Liver (tissue), 9 donors: ENCODE data around the gene ACP1. TPM values are rescaled to one million over a fixed set of nuclear protein-coding genes. Genes with fewer than 3 reads are reported as not detected.

Source experiments
- DNase-seq: peaks from one replicate; pipeline ENCODE4 v3.0.0-alpha.2; 2017; ENCODE audit warnings: low spot score
- H3K27ac ChIP-seq, 2 donors: one replicate each; pipeline ENCODE4 v1.7.0; 2013; ENCODE audit warnings: inconsistent platforms in 2 of 2, low read length in 2 of 2, control low read depth in 1 of 2, low read depth in 1 of 2, mild to moderate bottlenecking in 1 of 2
- H3K27me3 ChIP-seq, 4 donors: one replicate each; pipeline versions ENCODE4 v1.6.1 to v1.7.0; 2013; ENCODE audit warnings: low read length in 3 of 4, inconsistent platforms in 1 of 4, mild to moderate bottlenecking in 1 of 4, moderate library complexity in 1 of 4; ENCODE audit not compliant: control insufficient read depth in 4 of 4, insufficient read depth in 4 of 4
- H3K36me3 ChIP-seq, 4 donors: one replicate each; pipeline versions ENCODE4 v1.6.1 to v1.7.0; 2013; ENCODE audit warnings: low read length in 3 of 4, mild to moderate bottlenecking in 3 of 4, low read depth in 1 of 4, moderate library complexity in 1 of 4; ENCODE audit not compliant: control insufficient read depth in 4 of 4, insufficient read depth in 3 of 4
- H3K4me1 ChIP-seq, 4 donors: one replicate each; pipeline versions ENCODE4 v1.6.1 to v1.7.0; 2013; ENCODE audit warnings: low read length in 3 of 4, mild to moderate bottlenecking in 3 of 4, moderate library complexity in 1 of 4; ENCODE audit not compliant: control insufficient read depth in 4 of 4, insufficient read depth in 4 of 4
- H3K4me3 ChIP-seq, 3 donors: one replicate each; pipeline versions ENCODE4 v1.6.1 to v1.7.0; 2013; ENCODE audit warnings: low read length in 3 of 3, control low read depth in 1 of 3, low read depth in 1 of 3, mild to moderate bottlenecking in 1 of 3
- H3K9ac ChIP-seq, 2 donors: one replicate each; pipeline ENCODE4 v1.7.0; 2013; ENCODE audit warnings: low read length in 2 of 2, mild to moderate bottlenecking in 2 of 2, moderate library complexity in 2 of 2, control low read depth in 1 of 2, low read depth in 1 of 2
- H3K9me3 ChIP-seq, 4 donors: one replicate each; pipeline versions ENCODE4 v1.6.1 to v1.7.0; 2013; ENCODE audit warnings: low read length in 3 of 4; ENCODE audit not compliant: control insufficient read depth in 4 of 4
- ATF3 ChIP-seq: IDR thresholded peaks from 2 replicates; pipeline ENCODE4 v1.6.1; 2016; ENCODE audit warnings: antibody characterized with exemption
- EGR1 ChIP-seq, 2 donors: IDR thresholded peaks; 2 replicates each; pipeline ENCODE4 v1.6.1; 2016 to 2018; ENCODE audit warnings: antibody characterized with exemption in 2 of 2, low read depth in 2 of 2
- FOXA1 ChIP-seq: IDR thresholded peaks from 2 replicates; pipeline ENCODE4 v1.6.1; 2016; ENCODE audit warnings: antibody characterized with exemption
- FOXA2 ChIP-seq: IDR thresholded peaks from 2 replicates; pipeline ENCODE4 v1.6.1; 2016; ENCODE audit warnings: antibody characterized with exemption
- GABPA ChIP-seq, 2 donors: IDR thresholded peaks in 1 of 2; conservative IDR thresholded peaks in 1 of 2; 2 replicates each; pipeline ENCODE4 v1.6.1; 2016; ENCODE audit warnings: antibody characterized with exemption in 2 of 2, mild to moderate bottlenecking in 1 of 2, moderate library complexity in 1 of 2
- HNF4A ChIP-seq, 2 donors: conservative IDR thresholded peaks; 2 replicates each; pipeline ENCODE4 v1.6.1; 2016; ENCODE audit warnings: antibody characterized with exemption in 2 of 2, mild to moderate bottlenecking in 2 of 2
- HNF4G ChIP-seq: IDR thresholded peaks from 2 replicates; pipeline ENCODE4 v1.6.1; 2016; ENCODE audit warnings: antibody characterized with exemption
- JUND ChIP-seq, 2 donors: IDR thresholded peaks; 2 replicates each; pipeline ENCODE4 v1.6.1; 2016; ENCODE audit warnings: antibody characterized with exemption in 2 of 2
- MAX ChIP-seq: IDR thresholded peaks from 2 replicates; pipeline ENCODE4 v1.6.1; 2016; ENCODE audit warnings: antibody characterized with exemption
- RAD21 ChIP-seq, 2 donors: IDR thresholded peaks; 2 replicates each; pipeline ENCODE4 v1.6.1; 2016; ENCODE audit warnings: antibody characterized with exemption in 2 of 2, mild to moderate bottlenecking in 2 of 2
- SP1 ChIP-seq: IDR thresholded peaks from 2 replicates; pipeline ENCODE4 v1.6.1; 2018; ENCODE audit warnings: antibody characterized with exemption, mild to moderate bottlenecking
- YY1 ChIP-seq: IDR thresholded peaks from 2 replicates; pipeline ENCODE4 v1.6.1; 2016; ENCODE audit warnings: antibody characterized with exemption, mild to moderate bottlenecking
- ZBTB33 ChIP-seq: IDR thresholded peaks from 2 replicates; pipeline ENCODE4 v1.6.1; 2016; ENCODE audit warnings: antibody characterized with exemption
- WGBS: extraction: QIAGEN DNeasy Blood & Tissue Kit; methylation state at CpG from one replicate; pipeline ENCODE4 v1.1.7; 2013; 5-methylcytosine and 5-hydroxymethylcytosine counted together
- polyA plus RNA-seq, 2 donors: library from polyadenylated mRNA; stranded (reverse) in 1 of 2; unstranded in 1 of 2; fragments of 200-250 nt in 1 of 2; fragments of >200 nt in 1 of 2; fragmentation: Nextera tagmentation in 1 of 2; extraction: Ambion mirVana in 1 of 2; gene quantifications; one replicate each; pipeline versions ENCODE4 v1.2.1 to v1.2.3, GENCODE V29; 2013 to 2015
- total RNA-seq, 2 donors: library from RNA; depleted of rRNA; stranded (reverse); fragments of >200 nt; gene quantifications; one replicate each; pipeline ENCODE4 v1.2.3, GENCODE V29; 2014
- TF ChIP-seq, protein P1 (sequence below): fragments of 150-350 bp; IDR thresholded peaks from 2 replicates; pipeline ENCODE4 v1.5.1; 2017; ENCODE audit warnings: improper control_type of control experiment, low read depth, low read length; ENCODE audit not compliant: missing input control
- TF ChIP-seq, protein P2 (sequence below): IDR thresholded peaks from 2 replicates; pipeline ENCODE4 v1.6.1; 2016; ENCODE audit warnings: antibody characterized with exemption, mild to moderate bottlenecking
- donor health status: healthy.
- donor health status: healthy.
- donor health status: healthy.
- donor health status: healthy.
- donor health status: healthy.

Gene ACP1
- total and polyA plus RNA-seq, 4 donors, result 59.9 to 115 (median 75.7) TPM

GRCh38 chr2:278927-279320 lies 14.2 kb downstream of the ACP1 start:
- 92% methylated on average over 4 of the region's 4 CpGs for WGBS

More at GRCh38 chr2:278927-279320, 14.2 kb downstream of the ACP1 start:
- Histone ChIP-seq H3K9me3 (no peaks in the 10 kb centered on the region), H3K27ac (no peak overlapping the region), H3K36me3 (peaks cover 4 to 46% (median 28%) of the 10 kb centered on the region in 4 donors), H3K4me1 (peaks cover 0 to 2% (median 0%) of the 10 kb centered on the region in 4 donors), H3K4me3 (no peak overlapping the region), H3K27me3 (no peaks in the 10 kb centered on the region), H3K9ac (no peak overlapping the region)
- DNase-seq, result no peak
- TF ChIP-seq SP1 (no peak), ZBTB33 (no peak), RAD21 (IDR thresholded peaks at IDR 0.05) (no peak), GABPA (IDR thresholded peaks at IDR 0.05 in 1 of 2, conservative IDR thresholded peaks at IDR 0.05 in 1 of 2) (no peak), MAX (no peak), JUND (IDR thresholded peaks at IDR 0.05) (no peak), FOXA2 (no peak), FOXA1 (no peak), YY1 (no peak), ATF3 (no peak), HNF4G (no peak), HNF4A (conservative IDR thresholded peaks at IDR 0.05) (no peak), EGR1 (IDR thresholded peaks at IDR 0.05; ENCODE audit: low read depth in 2 of 2) (no peak)
- TF ChIP-seq, protein P1, sequence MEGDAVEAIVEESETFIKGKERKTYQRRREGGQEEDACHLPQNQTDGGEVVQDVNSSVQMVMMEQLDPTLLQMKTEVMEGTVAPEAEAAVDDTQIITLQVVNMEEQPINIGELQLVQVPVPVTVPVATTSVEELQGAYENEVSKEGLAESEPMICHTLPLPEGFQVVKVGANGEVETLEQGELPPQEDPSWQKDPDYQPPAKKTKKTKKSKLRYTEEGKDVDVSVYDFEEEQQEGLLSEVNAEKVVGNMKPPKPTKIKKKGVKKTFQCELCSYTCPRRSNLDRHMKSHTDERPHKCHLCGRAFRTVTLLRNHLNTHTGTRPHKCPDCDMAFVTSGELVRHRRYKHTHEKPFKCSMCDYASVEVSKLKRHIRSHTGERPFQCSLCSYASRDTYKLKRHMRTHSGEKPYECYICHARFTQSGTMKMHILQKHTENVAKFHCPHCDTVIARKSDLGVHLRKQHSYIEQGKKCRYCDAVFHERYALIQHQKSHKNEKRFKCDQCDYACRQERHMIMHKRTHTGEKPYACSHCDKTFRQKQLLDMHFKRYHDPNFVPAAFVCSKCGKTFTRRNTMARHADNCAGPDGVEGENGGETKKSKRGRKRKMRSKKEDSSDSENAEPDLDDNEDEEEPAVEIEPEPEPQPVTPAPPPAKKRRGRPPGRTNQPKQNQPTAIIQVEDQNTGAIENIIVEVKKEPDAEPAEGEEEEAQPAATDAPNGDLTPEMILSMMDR, result no peak
- TF ChIP-seq, protein P2, sequence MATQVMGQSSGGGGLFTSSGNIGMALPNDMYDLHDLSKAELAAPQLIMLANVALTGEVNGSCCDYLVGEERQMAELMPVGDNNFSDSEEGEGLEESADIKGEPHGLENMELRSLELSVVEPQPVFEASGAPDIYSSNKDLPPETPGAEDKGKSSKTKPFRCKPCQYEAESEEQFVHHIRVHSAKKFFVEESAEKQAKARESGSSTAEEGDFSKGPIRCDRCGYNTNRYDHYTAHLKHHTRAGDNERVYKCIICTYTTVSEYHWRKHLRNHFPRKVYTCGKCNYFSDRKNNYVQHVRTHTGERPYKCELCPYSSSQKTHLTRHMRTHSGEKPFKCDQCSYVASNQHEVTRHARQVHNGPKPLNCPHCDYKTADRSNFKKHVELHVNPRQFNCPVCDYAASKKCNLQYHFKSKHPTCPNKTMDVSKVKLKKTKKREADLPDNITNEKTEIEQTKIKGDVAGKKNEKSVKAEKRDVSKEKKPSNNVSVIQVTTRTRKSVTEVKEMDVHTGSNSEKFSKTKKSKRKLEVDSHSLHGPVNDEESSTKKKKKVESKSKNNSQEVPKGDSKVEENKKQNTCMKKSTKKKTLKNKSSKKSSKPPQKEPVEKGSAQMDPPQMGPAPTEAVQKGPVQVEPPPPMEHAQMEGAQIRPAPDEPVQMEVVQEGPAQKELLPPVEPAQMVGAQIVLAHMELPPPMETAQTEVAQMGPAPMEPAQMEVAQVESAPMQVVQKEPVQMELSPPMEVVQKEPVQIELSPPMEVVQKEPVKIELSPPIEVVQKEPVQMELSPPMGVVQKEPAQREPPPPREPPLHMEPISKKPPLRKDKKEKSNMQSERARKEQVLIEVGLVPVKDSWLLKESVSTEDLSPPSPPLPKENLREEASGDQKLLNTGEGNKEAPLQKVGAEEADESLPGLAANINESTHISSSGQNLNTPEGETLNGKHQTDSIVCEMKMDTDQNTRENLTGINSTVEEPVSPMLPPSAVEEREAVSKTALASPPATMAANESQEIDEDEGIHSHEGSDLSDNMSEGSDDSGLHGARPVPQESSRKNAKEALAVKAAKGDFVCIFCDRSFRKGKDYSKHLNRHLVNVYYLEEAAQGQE, result no peak
